Mucosa of descending colon (tissue), 3 donors: ENCODE measurements around the gene AFDN. TPM values are rescaled to one million over a fixed set of nuclear protein-coding genes. Genes with fewer than 3 reads are reported as not detected.
"Not testable (repeated sequence)": the region's sequence is repeated elsewhere in the genome, so short reads cannot be mapped to it uniquely, and the experiment has no call there.

ENCODE experiments used
- ATAC-seq: fragments of 200-7000 bp; cut with Tn5 transposase; one replicate; pipeline ENCODE4 v1.9.1; 2020; ENCODE audit warnings: mild to moderate bottlenecking, moderate library complexity
- DNase-seq, 3 donors: peaks; one replicate each; pipeline ENCODE4 v3.0.0-alpha.2; 2020
- H3K36me3 ChIP-seq: fragments of 200-600 bp; one replicate; pipeline ENCODE4 v1.8.0; 2021; ENCODE audit warnings: low read depth, mild to moderate bottlenecking
- H3K4me1 ChIP-seq: fragments of 200-600 bp; one replicate; pipeline ENCODE4 v1.8.0; 2021; ENCODE audit warnings: low read depth, mild to moderate bottlenecking
- H3K4me3 ChIP-seq: fragments of 200-600 bp; one replicate; pipeline ENCODE4 v1.8.0; 2021; ENCODE audit warnings: mild to moderate bottlenecking
- H3K9me3 ChIP-seq: fragments of 200-600 bp; one replicate; pipeline ENCODE4 v1.8.0; 2021; ENCODE audit warnings: mild to moderate bottlenecking
- CTCF ChIP-seq: fragments of 200-600 bp; IDR thresholded peaks from one replicate; pipeline ENCODE4 v1.8.0; 2022; ENCODE audit warnings: antibody characterized with exemption, mild to moderate bottlenecking
- intact Hi-C, 2 donors: fragments of 100-400 bp; cut with DNase I in 1 of 2; cut with micrococcal nuclease in 1 of 2; formaldehyde crosslinking; loops; one replicate each; pipeline versions ENCODE4 v1.11.0 to v1.11.1; 2022; cut with DNase I, micrococcal nuclease
- total RNA-seq, 3 donors: library from RNA; stranded (reverse); fragmentation: NEBNext Ultra II Directional in 2 of 3; extraction: Animal tissue kit (Norgen Biotek cat#: 25700) in 2 of 3; gene quantifications; one replicate each; pipeline versions ENCODE4 v1.2.1 to v1.2.4, GENCODE V29; 2021 to 2023
- donor health status: DM: no; HTN: no; CAD: no; lungs with moderate emphysema.
- donor health status: DM: no; HTN: no; CAD: no.
- donor health status: DM: no; HTN: yes; CAD: no.

AFDN gene
- total RNA-seq, 3 donors from 2014 or later: 168 to 231 (median 208) TPM

- Histone ChIP-seq H3K4me3 (no peak overlapping the region), H3K4me1 (peaks cover 7% of the 10 kb centered on the region), H3K36me3 (no peaks in the 10 kb centered on the region), H3K9me3 (no peaks in the 10 kb centered on the region)
- intact Hi-C loops: no loop called here
- no peak for TF ChIP-seq CTCF
- ATAC-seq: no peak
- no peak for DNase-seq
These were observed 146.6 kb downstream of the AFDN start for GRCh38 chr6:167973148-167973885.

GRCh38 chr6:167974640-167975344 is 148.1 kb downstream of the AFDN start:
- peak; percentile 93 for ATAC-seq
- Histone ChIP-seq H3K4me1 (peaks cover 7% of the 10 kb centered on the region), H3K36me3 (no peaks in the 10 kb centered on the region), H3K4me3 (no peak overlapping the region), H3K9me3 (no peaks in the 10 kb centered on the region)
- DNase-seq: peak in 2 of 3 donors; percentile 54 to 81
- intact Hi-C loops: no loop called here
- TF ChIP-seq CTCF: no peak

GRCh38 chr6:167975458-167975857 is 148.7 kb downstream of the AFDN start:
- no peaks in the 10 kb centered on the region for H3K9me3 ChIP-seq
- no peak for TF ChIP-seq CTCF
- H3K4me1 ChIP-seq: peaks cover 7% of the 10 kb centered on the region
- intact Hi-C loops: no loop called here
- ATAC-seq: no peak
- no peak overlapping the region for H3K4me3 ChIP-seq
- no peaks in the 10 kb centered on the region for H3K36me3 ChIP-seq
- peak in 1 of 3 donors; percentile 49 for DNase-seq

GRCh38 chr6:167976116-167976657 is 149.5 kb downstream of the AFDN start:
- intact Hi-C loops, H3K9me3 ChIP-seq, ATAC-seq: not testable (repeated sequence)

GRCh38 chr6:167976708-167977107 is 150.0 kb downstream of the AFDN start:
- no peak for TF ChIP-seq CTCF
- Histone ChIP-seq H3K9me3 (no peaks in the 10 kb centered on the region), H3K4me1 (peaks cover 7% of the 10 kb centered on the region), H3K4me3 (no peak overlapping the region), H3K36me3 (no peaks in the 10 kb centered on the region)
- no peak for ATAC-seq
- intact Hi-C loops: no loop called here
- no peak for DNase-seq

More at GRCh38 chr6:167976116-167976657, 149.5 kb downstream of the AFDN start:
- not testable (repeated sequence) for H3K4me1 ChIP-seq, H3K36me3 ChIP-seq, H3K4me3 ChIP-seq, DNase-seq
